ENCODE data around the gene IL10RA.

- no peak for TF ChIP-seq CTCF (IDR thresholded peaks at IDR 0.05 in 8 of 11, conservative IDR thresholded peaks at IDR 0.05 in 3 of 11)
- TF ChIP-seq POLR2A (IDR thresholded peaks at IDR 0.05) = no peak
Observed at GRCh38 chr11:117972044-117972443, 14.2 kb upstream of the IL10RA start.

Data from spleen (tissue), 7 donors.